Neural crest cell (in vitro differentiated cells): ENCODE measurements around the gene SUMF2. TPM values are rescaled to one million over a fixed set of nuclear protein-coding genes. Genes with fewer than 3 reads are reported as not detected.
"Not testable (repeated sequence)": the region's sequence is repeated elsewhere in the genome, so short reads cannot be mapped to it uniquely, and the experiment has no call there.

ENCODE experiments used
- DNase-seq: peaks from one replicate; pipeline ENCODE4 v3.0.0; 2021; ENCODE audit warnings: low read depth, mixed read lengths, low spot score
- H3K27ac Mint-ChIP-seq: one replicate; pipeline ENCODE4 v1.8.0; 2021; ENCODE audit warnings: mild to moderate bottlenecking, mixed read lengths; ENCODE audit not compliant: unreplicated experiment
- H3K27me3 Mint-ChIP-seq: 2 replicates; pipeline ENCODE4 v1.8.0; 2021; ENCODE audit warnings: low read depth, mild to moderate bottlenecking, mixed read lengths
- H3K36me3 Mint-ChIP-seq: 2 replicates; pipeline ENCODE4 v1.8.0; 2021; ENCODE audit warnings: low read depth, mild to moderate bottlenecking, mixed read lengths
- H3K4me1 Mint-ChIP-seq: 2 replicates; pipeline ENCODE4 v1.8.0; 2021; ENCODE audit warnings: mixed read lengths
- H3K4me3 Mint-ChIP-seq: one replicate; pipeline ENCODE4 v1.8.0; 2021; ENCODE audit warnings: mild to moderate bottlenecking, mixed read lengths
- H3K9me3 Mint-ChIP-seq: 2 replicates; pipeline ENCODE4 v1.8.0; 2021; ENCODE audit warnings: mixed read lengths
- total RNA-seq: library from RNA; stranded (reverse); gene quantifications from 2 replicates; pipeline ENCODE4 v1.2.1, GENCODE V29; 2021
- TF ChIP-seq, protein P1 (sequence below): fragments of 200-600 bp; sonication (generic); conservative IDR thresholded peaks from 2 replicates; pipeline ENCODE4 v1.5.0; 2021; ENCODE audit warnings: antibody characterized with exemption, mild to moderate bottlenecking

SUMF2 gene
- total RNA-seq, 1 donor from 2014 or later, result 85.9 TPM

DNA sequence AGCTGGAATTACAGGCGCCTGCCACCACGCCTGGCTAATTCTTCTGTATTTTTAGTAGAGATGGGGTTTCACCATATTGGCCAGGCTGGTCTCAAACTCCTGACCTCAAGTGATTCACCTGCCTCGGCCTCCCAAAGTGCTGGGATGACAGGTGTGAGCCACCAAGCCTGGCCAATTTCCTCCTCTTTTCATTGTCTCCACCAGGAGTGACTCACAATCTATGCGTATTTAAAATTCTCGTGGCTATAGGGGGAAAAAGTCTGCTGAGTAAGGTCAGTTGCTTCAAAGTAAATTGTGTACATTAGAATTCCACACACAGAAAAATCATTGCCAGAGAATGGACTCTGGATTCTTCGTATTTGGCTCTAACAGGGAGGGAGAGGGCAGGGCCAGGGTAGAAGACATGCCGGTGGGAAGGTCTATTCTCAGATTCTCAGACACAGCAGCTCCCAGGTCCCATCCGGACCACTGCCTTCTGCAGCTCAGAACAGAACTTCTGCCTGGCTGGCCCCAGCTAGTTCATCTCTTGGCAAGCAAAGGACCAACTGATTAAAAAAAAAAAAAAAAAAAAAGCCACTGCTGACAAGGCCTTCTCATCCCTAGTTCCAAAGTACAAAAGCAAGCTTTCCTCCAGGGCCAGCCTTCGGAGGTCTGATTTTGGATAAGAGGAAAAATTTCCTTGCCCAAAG lies 35.0 kb upstream of the SUMF2 start:
- H3K9me3 Mint-ChIP-seq, result no peaks in the 10 kb centered on the region
- no peak overlapping the region for H3K27ac Mint-ChIP-seq
- TF ChIP-seq, protein P1, sequence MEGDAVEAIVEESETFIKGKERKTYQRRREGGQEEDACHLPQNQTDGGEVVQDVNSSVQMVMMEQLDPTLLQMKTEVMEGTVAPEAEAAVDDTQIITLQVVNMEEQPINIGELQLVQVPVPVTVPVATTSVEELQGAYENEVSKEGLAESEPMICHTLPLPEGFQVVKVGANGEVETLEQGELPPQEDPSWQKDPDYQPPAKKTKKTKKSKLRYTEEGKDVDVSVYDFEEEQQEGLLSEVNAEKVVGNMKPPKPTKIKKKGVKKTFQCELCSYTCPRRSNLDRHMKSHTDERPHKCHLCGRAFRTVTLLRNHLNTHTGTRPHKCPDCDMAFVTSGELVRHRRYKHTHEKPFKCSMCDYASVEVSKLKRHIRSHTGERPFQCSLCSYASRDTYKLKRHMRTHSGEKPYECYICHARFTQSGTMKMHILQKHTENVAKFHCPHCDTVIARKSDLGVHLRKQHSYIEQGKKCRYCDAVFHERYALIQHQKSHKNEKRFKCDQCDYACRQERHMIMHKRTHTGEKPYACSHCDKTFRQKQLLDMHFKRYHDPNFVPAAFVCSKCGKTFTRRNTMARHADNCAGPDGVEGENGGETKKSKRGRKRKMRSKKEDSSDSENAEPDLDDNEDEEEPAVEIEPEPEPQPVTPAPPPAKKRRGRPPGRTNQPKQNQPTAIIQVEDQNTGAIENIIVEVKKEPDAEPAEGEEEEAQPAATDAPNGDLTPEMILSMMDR, result no peak
- peaks cover 11% of the 10 kb centered on the region for H3K4me1 Mint-ChIP-seq
- H3K27me3 Mint-ChIP-seq, result no peaks in the 10 kb centered on the region
- H3K4me3 Mint-ChIP-seq, result no peak overlapping the region
- DNase-seq, result no peak
- peaks cover 17% of the 10 kb centered on the region for H3K36me3 Mint-ChIP-seq

DNA sequence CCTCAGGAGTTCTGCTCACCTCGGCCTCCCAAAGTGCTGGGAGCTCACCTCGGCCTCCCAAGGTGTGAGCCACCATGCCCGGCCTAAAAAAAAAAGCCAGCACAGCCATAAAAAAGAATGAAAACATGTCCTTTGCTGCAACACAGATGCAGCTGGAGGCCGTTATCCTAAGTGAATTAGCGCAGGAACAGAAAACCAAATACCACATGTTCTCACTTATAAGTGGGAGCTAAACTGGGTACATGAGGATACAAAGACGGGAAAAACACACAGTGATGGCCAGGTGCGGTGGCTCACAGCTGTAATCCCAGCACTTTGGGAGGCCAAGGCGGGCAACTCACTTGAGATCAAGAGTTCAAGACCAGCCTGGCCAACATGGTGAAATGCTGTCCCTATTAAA lies 33.7 kb upstream of the SUMF2 start:
- H3K27ac Mint-ChIP-seq, result no peak overlapping the region
- H3K4me1 Mint-ChIP-seq, result peaks cover 11% of the 10 kb centered on the region
- H3K27me3 Mint-ChIP-seq, result no peaks in the 10 kb centered on the region
- TF ChIP-seq, protein P1, result no peak
- H3K4me3 Mint-ChIP-seq, result no peak overlapping the region
- DNase-seq, result no peak
- no peaks in the 10 kb centered on the region for H3K9me3 Mint-ChIP-seq
- H3K36me3 Mint-ChIP-seq, result peaks cover 13% of the 10 kb centered on the region

DNA sequence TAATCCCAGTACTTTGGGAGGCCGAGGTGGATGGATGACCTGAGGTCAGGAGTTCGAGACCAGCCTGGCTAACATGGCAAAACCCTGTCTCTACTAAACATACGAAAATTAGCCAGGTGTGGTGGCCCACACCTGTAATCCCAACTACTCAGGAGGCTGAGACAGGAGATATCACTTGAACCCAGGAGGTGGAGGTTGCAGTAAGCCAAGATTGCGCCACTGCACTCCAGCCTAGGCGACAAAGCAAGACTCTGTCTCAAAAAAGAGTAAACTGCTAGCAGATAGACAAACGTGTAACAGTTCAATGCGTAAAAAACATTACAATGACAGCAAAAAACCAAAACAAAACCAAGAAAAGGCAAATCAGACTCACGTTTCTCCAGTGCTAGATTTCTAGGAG lies 32.5 kb upstream of the SUMF2 start:
- not testable (repeated sequence) for H3K27me3 Mint-ChIP-seq, H3K36me3 Mint-ChIP-seq, H3K27ac Mint-ChIP-seq, DNase-seq, H3K9me3 Mint-ChIP-seq
- Mint-ChIP-seq H3K4me1 (peaks cover 11% of the 10 kb centered on the region), H3K4me3 (peak overlapping the region; percentile 81)

DNA sequence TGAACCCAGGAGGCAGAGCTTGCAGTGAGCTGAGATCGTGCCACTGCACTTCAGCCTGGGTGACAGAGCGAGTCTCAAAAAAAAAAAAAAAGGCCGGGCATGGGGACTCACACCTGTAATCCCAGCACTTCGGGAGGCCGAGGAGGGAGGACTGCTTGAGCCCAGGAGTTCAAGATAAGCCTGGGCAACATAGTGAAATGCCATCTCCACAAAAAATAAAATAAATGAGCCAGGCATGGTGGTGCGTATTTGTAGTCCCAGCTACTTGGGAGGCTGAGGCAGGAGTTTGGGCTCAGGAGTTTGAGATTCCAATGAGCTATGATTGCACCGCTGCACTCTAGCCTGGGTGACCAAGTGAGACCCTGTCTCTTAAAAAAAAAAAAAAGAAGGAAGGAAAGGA lies 31.5 kb upstream of the SUMF2 start:
- H3K4me3 Mint-ChIP-seq, result peak overlapping the region; percentile 81
- peaks cover 11% of the 10 kb centered on the region for H3K4me1 Mint-ChIP-seq
- H3K9me3 Mint-ChIP-seq, DNase-seq, H3K27ac Mint-ChIP-seq, H3K27me3 Mint-ChIP-seq, H3K36me3 Mint-ChIP-seq: not testable (repeated sequence)

DNA sequence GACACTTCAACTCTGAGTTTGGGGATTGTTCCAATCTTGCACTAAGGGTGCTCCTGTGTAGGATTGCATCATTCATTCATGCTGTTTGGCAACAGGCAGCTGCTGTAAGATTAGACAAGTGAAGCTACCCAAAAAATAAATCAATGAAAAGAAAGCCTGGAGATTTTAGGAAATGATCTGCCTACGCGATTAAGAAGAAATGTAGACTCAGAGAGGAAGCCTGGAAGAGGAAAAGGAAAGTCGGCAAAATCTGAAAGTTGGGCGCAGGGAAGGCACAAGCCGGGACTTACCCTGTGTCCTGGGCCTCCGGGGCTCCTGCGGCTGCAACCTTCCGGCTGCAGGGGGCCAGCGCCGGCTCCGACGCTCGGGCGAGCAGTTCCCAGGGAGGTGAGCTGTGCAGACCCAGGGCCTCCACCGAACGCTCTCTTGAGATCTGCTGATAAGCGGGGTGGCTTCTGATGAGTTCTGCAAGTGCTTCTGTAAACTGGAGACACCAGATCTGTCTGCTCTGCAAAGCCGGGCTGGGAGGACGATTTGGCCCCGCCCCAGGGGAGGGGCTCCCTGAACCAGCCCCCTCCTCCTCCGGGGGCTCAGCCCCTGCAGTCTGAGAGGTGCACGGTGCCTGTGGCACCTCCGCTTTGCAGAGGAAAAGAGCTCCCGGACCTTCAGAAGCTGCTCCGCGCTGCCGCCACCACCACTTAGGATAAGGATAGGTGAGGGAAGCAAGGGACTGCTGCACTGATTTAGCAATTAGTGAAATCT lies 30.2 kb upstream of the SUMF2 start:
- Mint-ChIP-seq H3K36me3 (peaks cover 10% of the 10 kb centered on the region), H3K4me3 (peak overlapping the region; percentile 89), H3K9me3 (no peaks in the 10 kb centered on the region), H3K27ac (peak overlapping the region; percentile 85), H3K27me3 (no peaks in the 10 kb centered on the region), H3K4me1 (peaks cover 11% of the 10 kb centered on the region)
- TF ChIP-seq, protein P1, result peak; percentile 53
- DNase-seq, result peak; percentile 70

DNA sequence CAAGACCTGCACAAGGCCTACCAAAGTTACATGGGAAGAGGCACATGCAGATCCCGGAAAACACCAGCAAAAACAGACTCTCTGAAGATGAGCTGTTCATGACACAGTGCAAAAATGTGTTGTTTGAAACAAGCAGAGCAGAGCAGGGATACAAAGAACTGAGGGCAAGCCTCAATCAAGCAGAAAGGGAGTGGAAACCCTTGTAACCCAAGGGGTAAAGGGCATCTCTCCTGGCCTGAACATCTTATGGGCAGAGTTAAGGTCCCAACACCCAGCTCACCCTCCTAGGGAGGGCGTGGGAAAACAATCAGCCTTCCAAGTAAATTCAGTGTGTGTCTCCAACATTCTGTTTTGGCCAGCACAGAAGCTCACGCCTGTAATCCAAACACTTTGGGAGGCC lies 23.4 kb upstream of the SUMF2 start:
- no peaks in the 10 kb centered on the region for H3K27me3 Mint-ChIP-seq
- TF ChIP-seq, protein P1, result no peak
- no peaks in the 10 kb centered on the region for H3K9me3 Mint-ChIP-seq
- H3K27ac Mint-ChIP-seq, result no peak overlapping the region
- no peak overlapping the region for H3K4me3 Mint-ChIP-seq
- no peaks in the 10 kb centered on the region for H3K4me1 Mint-ChIP-seq
- H3K36me3 Mint-ChIP-seq, result peaks cover 3% of the 10 kb centered on the region
- no peak for DNase-seq

DNA sequence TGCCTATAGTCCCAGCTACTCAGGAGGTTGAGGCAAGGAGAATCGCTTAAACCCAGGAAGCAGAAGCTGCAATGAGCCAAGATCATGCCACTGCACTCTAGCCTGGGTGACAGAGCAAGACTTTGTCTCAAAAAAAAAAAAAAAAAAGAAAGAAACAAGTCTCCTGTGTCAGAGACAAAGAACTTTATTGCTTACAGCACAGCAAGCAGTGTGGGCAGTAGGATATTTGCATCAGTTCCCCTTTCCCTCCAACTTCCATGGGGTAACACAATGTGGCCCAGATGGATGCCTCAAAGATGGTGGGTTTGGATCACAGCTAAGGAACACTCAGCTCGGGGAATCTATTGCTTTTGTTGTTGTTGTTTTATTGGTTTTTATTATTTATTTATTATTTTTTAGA lies 18.3 kb upstream of the SUMF2 start:
- not testable (repeated sequence) for H3K27ac Mint-ChIP-seq, H3K36me3 Mint-ChIP-seq, H3K27me3 Mint-ChIP-seq, H3K9me3 Mint-ChIP-seq, DNase-seq, H3K4me3 Mint-ChIP-seq
- peaks cover 14% of the 10 kb centered on the region for H3K4me1 Mint-ChIP-seq
